Osteoblast (primary cell): Measurements from ENCODE around the gene NOX4. TPM values are rescaled to one million over a fixed set of nuclear protein-coding genes. Genes with fewer than 3 reads are reported as not detected.

Experiments used
- DNase-seq: peaks from one replicate; pipeline ENCODE4 v3.0.0; 2011; ENCODE audit warnings: low spot score, mixed read lengths; ENCODE audit not compliant: insufficient read length; ENCODE audit errors: missing footprints
- H2AFZ ChIP-seq: 2 replicates; pipeline ENCODE4 v1.6.0; 2011; ENCODE audit warnings: mild to moderate bottlenecking, low read length
- H3K27ac ChIP-seq: 2 replicates; pipeline ENCODE4 v1.5.1; 2011; ENCODE audit warnings: mild to moderate bottlenecking, low read depth, low read length, moderate library complexity
- H3K27me3 ChIP-seq: 2 replicates; pipeline ENCODE4 v1.6.0; 2012; ENCODE audit warnings: mild to moderate bottlenecking, control low read depth, inconsistent platforms, low read length, moderate library complexity; ENCODE audit not compliant: insufficient read depth
- H3K36me3 ChIP-seq: 2 replicates; pipeline ENCODE4 v1.5.1; 2011; ENCODE audit warnings: mild to moderate bottlenecking, low read length, control low read depth, moderate library complexity; ENCODE audit not compliant: insufficient read depth
- H3K4me1 ChIP-seq: 2 replicates; pipeline ENCODE4 v1.5.1; 2011; ENCODE audit warnings: mild to moderate bottlenecking, low read length, control low read depth, moderate library complexity; ENCODE audit not compliant: insufficient read depth
- H3K4me2 ChIP-seq: 2 replicates; pipeline ENCODE4 v1.6.0; 2011; ENCODE audit warnings: mild to moderate bottlenecking, low read length; ENCODE audit not compliant: insufficient read depth
- H3K4me3 ChIP-seq: fragments of 200-600 bp; sonication (generic); 3 replicates; pipeline ENCODE4 v1.5.1; 2012; ENCODE audit warnings: mild to moderate bottlenecking, low read length, inconsistent platforms; ENCODE audit not compliant: insufficient read depth
- H3K79me2 ChIP-seq: 2 replicates; pipeline ENCODE4 v1.6.0; 2012; ENCODE audit warnings: mild to moderate bottlenecking, low read length, control low read depth, inconsistent platforms; ENCODE audit not compliant: insufficient read depth
- H3K9me3 ChIP-seq: 2 replicates; pipeline ENCODE4 v1.5.1; 2011; ENCODE audit warnings: low read depth, low read length, control low read depth
- H4K20me1 ChIP-seq: 2 replicates; pipeline ENCODE4 v1.6.0; 2012; ENCODE audit warnings: mild to moderate bottlenecking, low read length, control low read depth; ENCODE audit not compliant: insufficient read depth
- total RNA-seq: library from RNA; depleted of rRNA; stranded (reverse); fragments of >200 nt; gene quantifications from 2 replicates; pipeline ENCODE4 v1.2.3, GENCODE V29; 2012
- TF ChIP-seq, protein P1 (sequence below): IDR thresholded peaks from 2 replicates; pipeline ENCODE4 v1.5.1; 2011; ENCODE audit warnings: mild to moderate bottlenecking, low read depth, low read length, moderate library complexity; ENCODE audit errors: extremely low read depth

NOX4 gene
- total RNA-seq, 1 donor, result 1.8 TPM

DNA sequence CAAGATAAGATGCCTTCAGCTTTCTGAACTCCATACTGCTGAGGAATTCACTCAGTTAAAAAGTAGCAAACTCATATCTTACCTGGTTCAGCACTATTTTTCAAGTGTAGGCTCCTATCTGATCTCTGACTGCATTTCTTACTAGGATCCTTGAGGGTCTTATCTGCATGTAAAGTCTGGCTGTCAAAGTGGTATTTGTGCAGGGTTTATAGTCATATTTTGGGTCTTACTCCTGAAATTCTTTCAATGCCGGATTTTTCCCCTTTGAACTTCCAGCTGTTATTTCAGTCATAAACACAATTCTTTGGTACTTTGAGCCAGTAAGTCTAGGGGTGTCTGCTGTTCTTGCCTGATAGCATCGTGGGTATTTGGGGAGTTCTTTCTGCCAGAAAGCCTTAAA is 25.3 kb upstream of the NOX4 start:
- Histone ChIP-seq H3K4me3 (no peak overlapping the region), H3K27ac (no peak overlapping the region), H3K4me2 (no peak overlapping the region), H3K9me3 (no peaks in the 10 kb centered on the region), H3K79me2 (no peaks in the 10 kb centered on the region), H2AFZ (no peak overlapping the region), H3K27me3 (no peaks in the 10 kb centered on the region), H4K20me1 (no peaks in the 10 kb centered on the region), H3K36me3 (no peaks in the 10 kb centered on the region), H3K4me1 (no peaks in the 10 kb centered on the region)
- DNase-seq, result no peak
- TF ChIP-seq, protein P1, sequence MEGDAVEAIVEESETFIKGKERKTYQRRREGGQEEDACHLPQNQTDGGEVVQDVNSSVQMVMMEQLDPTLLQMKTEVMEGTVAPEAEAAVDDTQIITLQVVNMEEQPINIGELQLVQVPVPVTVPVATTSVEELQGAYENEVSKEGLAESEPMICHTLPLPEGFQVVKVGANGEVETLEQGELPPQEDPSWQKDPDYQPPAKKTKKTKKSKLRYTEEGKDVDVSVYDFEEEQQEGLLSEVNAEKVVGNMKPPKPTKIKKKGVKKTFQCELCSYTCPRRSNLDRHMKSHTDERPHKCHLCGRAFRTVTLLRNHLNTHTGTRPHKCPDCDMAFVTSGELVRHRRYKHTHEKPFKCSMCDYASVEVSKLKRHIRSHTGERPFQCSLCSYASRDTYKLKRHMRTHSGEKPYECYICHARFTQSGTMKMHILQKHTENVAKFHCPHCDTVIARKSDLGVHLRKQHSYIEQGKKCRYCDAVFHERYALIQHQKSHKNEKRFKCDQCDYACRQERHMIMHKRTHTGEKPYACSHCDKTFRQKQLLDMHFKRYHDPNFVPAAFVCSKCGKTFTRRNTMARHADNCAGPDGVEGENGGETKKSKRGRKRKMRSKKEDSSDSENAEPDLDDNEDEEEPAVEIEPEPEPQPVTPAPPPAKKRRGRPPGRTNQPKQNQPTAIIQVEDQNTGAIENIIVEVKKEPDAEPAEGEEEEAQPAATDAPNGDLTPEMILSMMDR, result no peak

DNA sequence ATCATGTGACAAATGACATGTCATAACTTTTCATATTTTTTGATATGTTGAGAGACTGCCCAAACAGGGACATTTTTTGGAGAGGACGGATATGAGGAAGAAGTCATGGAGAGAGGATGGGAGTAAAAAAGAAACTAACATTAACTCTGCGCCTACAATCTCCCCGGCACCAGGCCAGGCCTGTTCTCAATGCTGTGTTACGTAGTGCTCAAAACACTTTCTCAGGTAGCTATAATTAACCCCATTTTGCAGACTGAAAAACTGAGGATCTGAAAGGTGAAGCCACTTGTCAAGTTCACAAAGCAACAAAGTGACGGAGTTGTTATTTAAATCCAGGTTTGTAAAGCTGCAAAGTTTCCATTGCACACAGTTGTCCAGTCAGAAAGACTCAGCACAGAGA is 17.4 kb upstream of the NOX4 start:
- H3K27ac ChIP-seq, result no peak overlapping the region
- H3K36me3 ChIP-seq, result no peaks in the 10 kb centered on the region
- H3K4me3 ChIP-seq, result no peak overlapping the region
- no peaks in the 10 kb centered on the region for H3K27me3 ChIP-seq
- H3K79me2 ChIP-seq, result no peaks in the 10 kb centered on the region
- TF ChIP-seq, protein P1, result no peak
- H4K20me1 ChIP-seq, result no peaks in the 10 kb centered on the region
- no peaks in the 10 kb centered on the region for H3K4me1 ChIP-seq
- H3K4me2 ChIP-seq, result no peak overlapping the region
- DNase-seq, result no peak
- H2AFZ ChIP-seq, result no peak overlapping the region
- no peaks in the 10 kb centered on the region for H3K9me3 ChIP-seq

DNA sequence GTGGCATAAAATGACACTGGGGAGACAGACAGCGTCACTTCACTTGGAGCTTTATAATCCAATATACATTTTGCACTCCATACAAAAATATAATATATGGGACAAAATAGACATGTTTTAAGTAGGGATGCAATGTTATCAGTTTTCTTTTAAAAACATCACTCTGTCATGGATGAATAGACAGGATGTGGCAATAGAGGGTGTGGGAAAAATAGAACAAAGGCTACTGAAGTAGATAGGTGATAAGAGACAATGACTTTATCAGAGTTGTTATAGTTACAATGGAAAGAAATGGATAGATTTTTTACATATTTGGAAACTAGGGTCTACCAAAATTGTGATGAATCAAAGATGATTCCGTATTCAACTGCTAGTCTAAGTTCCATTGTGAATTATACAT is 13.1 kb upstream of the NOX4 start:
- TF ChIP-seq, protein P1, result no peak
- H2AFZ ChIP-seq, result no peak overlapping the region
- H3K4me2 ChIP-seq, result no peak overlapping the region
- H3K4me3 ChIP-seq, result no peak overlapping the region
- H4K20me1 ChIP-seq, result no peaks in the 10 kb centered on the region
- no peaks in the 10 kb centered on the region for H3K36me3 ChIP-seq
- no peak for DNase-seq
- no peaks in the 10 kb centered on the region for H3K79me2 ChIP-seq
- H3K27me3 ChIP-seq, result no peaks in the 10 kb centered on the region
- H3K9me3 ChIP-seq, result no peaks in the 10 kb centered on the region
- no peak overlapping the region for H3K27ac ChIP-seq
- no peaks in the 10 kb centered on the region for H3K4me1 ChIP-seq

DNA sequence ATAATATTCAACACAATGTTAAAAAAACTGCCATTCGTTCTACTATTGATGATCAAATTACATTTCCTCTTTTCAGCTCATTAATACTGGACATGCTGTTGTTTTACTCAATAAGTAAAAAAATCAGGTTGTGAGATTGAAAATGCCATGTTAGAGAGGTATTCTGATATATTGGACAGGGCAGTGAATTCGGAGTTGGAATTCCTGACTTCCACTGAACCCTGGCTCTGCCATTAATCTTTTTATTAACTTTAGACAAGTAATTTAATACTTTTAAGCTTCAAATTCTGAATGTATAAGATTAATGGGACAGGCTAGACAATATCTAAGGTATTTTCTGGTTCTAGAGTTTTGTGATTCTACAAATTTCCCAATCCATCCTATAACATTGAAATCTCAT is 12.2 kb upstream of the NOX4 start:
- no peaks in the 10 kb centered on the region for H4K20me1 ChIP-seq
- H3K27ac ChIP-seq, result no peak overlapping the region
- no peaks in the 10 kb centered on the region for H3K4me1 ChIP-seq
- no peaks in the 10 kb centered on the region for H3K9me3 ChIP-seq
- TF ChIP-seq, protein P1, result no peak
- no peaks in the 10 kb centered on the region for H3K36me3 ChIP-seq
- H3K4me3 ChIP-seq, result no peak overlapping the region
- no peaks in the 10 kb centered on the region for H3K79me2 ChIP-seq
- no peak overlapping the region for H2AFZ ChIP-seq
- no peak for DNase-seq
- no peaks in the 10 kb centered on the region for H3K27me3 ChIP-seq
- H3K4me2 ChIP-seq, result no peak overlapping the region
